GM06990 (cell line): ENCODE measurements around the gene USF2.
A peak's percentile ranks its signal among the peaks of the same experiment; 100 is the strongest.

Experiments used
- DNase-seq: peaks from one replicate; pipeline ENCODE4 v3.0.0-alpha.2; 2011; ENCODE audit not compliant: insufficient read length; ENCODE audit errors: extremely low read depth
- H3K27me3 ChIP-seq: replicated peaks from 2 replicates; pipeline ENCODE4 v1.6.0; 2011; ENCODE audit warnings: low read length; ENCODE audit not compliant: control insufficient read depth, insufficient read depth
- H3K36me3 ChIP-seq: 2 replicates; pipeline ENCODE4 v1.5.1; 2011; ENCODE audit warnings: low read length; ENCODE audit not compliant: control insufficient read depth, insufficient read depth
- H3K4me3 ChIP-seq: replicated peaks from 2 replicates; pipeline ENCODE4 v1.5.1; 2011; ENCODE audit warnings: low read depth, mild to moderate bottlenecking, control low read depth, low read length
- TF ChIP-seq, protein P1 (sequence below): IDR thresholded peaks from 2 replicates; pipeline ENCODE4 v1.5.1; 2011; ENCODE audit warnings: low read length, control low read depth, mild to moderate bottlenecking, inconsistent platforms; ENCODE audit not compliant: insufficient read depth, poor library complexity, severe bottlenecking

USF2 gene

DNA sequence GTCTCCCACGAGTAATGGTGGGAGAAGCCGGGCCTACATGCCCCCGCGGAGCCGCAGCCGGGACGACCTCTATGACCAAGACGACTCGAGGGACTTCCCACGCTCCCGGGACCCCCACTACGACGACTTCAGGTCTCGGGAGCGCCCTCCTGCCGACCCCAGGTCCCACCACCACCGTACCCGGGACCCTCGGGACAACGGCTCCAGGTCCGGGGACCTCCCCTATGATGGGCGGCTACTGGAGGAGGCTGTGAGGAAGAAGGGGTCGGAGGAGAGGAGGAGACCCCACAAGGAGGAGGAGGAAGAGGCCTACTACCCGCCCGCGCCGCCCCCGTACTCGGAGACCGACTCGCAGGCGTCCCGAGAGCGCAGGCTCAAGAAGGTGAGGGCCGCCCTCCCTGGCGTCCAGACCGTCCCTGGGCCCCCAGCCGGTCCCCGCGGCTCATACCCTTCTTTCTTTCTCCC is 1.4 kb upstream of the USF2 start:
- Histone ChIP-seq H3K27me3 (no peaks in the 10 kb centered on the region), H3K4me3 (peak overlapping the region; percentile 85), H3K36me3 (peaks cover 16% of the 10 kb centered on the region)
- TF ChIP-seq, protein P1, sequence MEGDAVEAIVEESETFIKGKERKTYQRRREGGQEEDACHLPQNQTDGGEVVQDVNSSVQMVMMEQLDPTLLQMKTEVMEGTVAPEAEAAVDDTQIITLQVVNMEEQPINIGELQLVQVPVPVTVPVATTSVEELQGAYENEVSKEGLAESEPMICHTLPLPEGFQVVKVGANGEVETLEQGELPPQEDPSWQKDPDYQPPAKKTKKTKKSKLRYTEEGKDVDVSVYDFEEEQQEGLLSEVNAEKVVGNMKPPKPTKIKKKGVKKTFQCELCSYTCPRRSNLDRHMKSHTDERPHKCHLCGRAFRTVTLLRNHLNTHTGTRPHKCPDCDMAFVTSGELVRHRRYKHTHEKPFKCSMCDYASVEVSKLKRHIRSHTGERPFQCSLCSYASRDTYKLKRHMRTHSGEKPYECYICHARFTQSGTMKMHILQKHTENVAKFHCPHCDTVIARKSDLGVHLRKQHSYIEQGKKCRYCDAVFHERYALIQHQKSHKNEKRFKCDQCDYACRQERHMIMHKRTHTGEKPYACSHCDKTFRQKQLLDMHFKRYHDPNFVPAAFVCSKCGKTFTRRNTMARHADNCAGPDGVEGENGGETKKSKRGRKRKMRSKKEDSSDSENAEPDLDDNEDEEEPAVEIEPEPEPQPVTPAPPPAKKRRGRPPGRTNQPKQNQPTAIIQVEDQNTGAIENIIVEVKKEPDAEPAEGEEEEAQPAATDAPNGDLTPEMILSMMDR, result no peak
- peak; percentile 65 for DNase-seq

DNA sequence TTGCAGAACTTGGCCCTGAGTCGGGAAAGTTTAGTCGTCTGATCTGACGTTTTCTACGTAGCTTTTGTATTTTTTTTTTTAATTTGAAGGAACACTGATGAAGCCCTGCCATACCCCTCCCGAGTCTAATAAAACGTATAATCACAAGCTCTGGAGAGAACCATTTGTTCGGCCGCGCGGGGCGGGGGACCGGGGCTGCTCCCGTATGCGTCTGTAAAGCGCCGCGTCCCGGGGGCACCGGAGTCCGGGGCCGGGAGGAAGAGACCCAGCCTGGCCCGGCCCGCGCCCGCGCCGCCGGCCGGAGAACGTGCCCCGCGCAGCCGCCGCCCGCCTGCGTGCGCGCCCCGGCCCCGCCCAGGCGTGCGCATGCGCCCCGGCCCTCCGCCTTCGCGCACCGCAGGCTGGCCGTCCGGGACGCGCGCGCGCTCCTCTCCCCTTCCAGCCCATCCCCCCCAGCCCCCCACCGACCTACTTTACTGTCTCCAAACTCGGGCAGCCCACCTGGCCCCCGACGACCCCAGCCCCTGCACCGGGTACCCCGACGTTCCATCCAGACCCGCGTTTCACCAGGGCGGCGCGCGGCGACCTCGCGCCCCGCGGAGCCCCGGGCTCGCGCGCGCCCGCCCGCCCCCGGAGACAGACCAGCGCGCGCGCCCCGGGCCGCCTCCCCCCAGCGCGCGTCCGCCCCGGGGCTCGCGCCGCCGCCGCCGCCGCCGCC is 785 bp upstream of the USF2 start:
- H3K27me3 ChIP-seq, result no peaks in the 10 kb centered on the region
- H3K36me3 ChIP-seq, result peaks cover 19% of the 10 kb centered on the region
- H3K4me3 ChIP-seq, result peak overlapping the region; percentile 85
- TF ChIP-seq, protein P1, result no peak
- peak; percentile 88 for DNase-seq

DNA sequence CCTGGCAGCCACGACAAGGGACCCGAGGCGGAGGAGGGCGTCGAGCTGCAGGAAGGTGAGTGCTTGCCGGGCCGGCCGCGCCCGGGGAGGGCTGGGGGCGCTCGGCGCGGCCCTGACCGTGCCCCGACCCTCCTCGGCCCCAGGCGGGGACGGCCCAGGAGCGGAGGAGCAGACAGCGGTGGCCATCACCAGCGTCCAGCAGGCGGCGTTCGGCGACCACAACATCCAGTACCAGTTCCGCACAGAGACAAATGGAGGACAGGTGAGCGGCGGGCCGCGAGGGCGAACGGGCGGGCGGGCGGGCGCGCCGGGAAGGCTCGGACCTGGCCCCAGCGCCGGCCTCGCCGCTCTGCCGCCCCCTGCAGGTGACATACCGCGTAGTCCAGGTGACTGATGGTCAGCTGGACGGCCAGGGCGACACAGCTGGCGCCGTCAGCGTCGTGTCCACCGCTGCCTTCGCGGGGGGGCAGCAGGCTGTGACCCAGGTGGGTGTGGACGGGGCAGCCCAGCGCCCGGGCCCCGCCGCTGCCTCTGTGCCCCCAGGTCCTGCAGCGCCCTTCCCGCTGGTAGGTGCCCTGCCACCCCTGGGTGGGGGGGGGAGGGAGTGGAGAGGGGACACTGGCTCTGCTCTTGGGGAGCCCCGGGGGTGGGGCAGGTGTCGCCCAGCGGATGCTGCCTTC is 816 bp downstream of the USF2 start:
- H3K4me3 ChIP-seq, result peak overlapping the region; percentile 71
- no peaks in the 10 kb centered on the region for H3K27me3 ChIP-seq
- peaks cover 27% of the 10 kb centered on the region for H3K36me3 ChIP-seq
- peak; percentile 88 for DNase-seq
- TF ChIP-seq, protein P1, result peak; percentile 61

DNA sequence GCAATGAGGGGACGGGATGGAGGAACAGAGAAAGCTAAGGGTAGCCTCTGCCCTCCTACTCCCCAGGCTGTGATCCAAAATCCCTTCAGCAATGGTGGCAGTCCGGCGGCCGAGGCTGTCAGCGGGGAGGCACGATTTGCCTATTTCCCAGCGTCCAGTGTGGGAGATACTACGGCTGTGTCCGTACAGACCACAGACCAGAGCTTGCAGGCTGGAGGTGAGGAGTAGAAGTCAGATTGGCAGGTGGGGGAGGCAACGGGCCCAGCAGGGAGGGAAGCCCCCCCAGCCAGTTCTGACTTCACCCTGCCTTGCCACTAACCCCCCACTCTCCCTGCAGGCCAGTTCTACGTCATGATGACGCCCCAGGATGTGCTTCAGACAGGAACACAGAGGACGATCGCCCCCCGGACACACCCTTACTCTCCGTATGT is 1.6 kb downstream of the USF2 start:
- TF ChIP-seq, protein P1, result no peak
- DNase-seq, result no peak
- Histone ChIP-seq H3K36me3 (peaks cover 27% of the 10 kb centered on the region), H3K27me3 (no peaks in the 10 kb centered on the region), H3K4me3 (no peak overlapping the region; the same call in 1 of the 2 replicates)

DNA sequence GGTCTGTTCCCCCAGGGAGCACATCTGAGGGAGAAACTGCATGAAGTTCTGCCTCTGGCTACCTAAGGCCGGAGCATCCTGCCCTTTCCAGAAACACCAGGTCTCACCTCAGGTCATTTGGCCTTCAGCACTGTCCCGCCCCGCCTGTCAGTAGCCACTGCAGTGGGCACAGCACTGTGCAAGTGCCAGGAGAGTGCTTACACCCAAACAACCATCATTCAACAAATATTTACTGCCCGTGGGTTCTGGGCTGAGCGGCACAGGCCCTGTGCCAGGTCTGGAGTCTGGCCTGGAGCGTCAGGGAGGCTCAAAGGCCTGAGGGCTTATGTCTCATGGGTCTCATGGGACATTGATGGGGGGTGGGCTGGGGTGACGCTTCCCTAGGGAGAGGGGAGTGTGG is 2.8 kb downstream of the USF2 start:
- H3K4me3 ChIP-seq, result no peak overlapping the region
- DNase-seq, result no peak
- H3K27me3 ChIP-seq, result no peaks in the 10 kb centered on the region
- TF ChIP-seq, protein P1, result no peak
- peaks cover 27% of the 10 kb centered on the region for H3K36me3 ChIP-seq
